DMS114 treated with DMSO at 0.1 percent for 48 hours (cell line): ENCODE measurements around the gene CPB1.
"Not testable (repeated sequence)": the region's sequence is repeated elsewhere in the genome, so short reads cannot be mapped to it uniquely, and the experiment has no call there.

Experiments
- DNase-seq: peaks from one replicate; lab custom pipeline; 2025; ENCODE audit not compliant: unreplicated experiment; lab: John Stamatoyannopoulos, UW

CPB1 gene

GRCh38 chr3:148827585-148827984, at the start of gene CPB1:
Gene CPB1, plus strand, starts transcription at chr3:148827811. Its CDS starts 13 bp downstream, at chr3:148827824.
- DNase-seq = no peak

GRCh38 chr3:148778926-148779325, 48.7 kb upstream of the CPB1 start:
- DNase-seq = no peak

- DNase-seq = not testable (repeated sequence)
These were observed 42.6 kb upstream of the CPB1 start for GRCh38 chr3:148785026-148785425.

DNA sequence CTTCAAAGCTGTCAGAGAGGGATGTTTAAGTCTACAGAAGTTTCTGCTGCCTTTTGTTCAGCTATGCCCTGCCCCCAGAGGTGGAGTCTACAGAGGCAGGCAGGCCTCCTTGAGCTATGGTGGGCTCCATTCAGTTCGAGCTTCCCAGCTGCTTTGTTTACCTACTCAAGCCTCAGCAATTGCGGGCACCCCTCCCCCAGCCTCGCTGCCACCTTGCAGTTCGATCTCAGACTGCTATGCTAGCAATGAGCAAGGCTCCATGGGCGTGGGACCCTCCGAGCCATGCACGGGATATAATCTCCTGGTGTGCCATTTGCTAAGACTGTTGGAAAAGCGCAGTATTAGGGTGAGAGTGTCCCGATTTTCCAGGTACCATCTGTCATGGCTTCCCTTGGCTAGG, 41.5 kb upstream of the CPB1 start:
- DNase-seq = not testable (repeated sequence)

DNA sequence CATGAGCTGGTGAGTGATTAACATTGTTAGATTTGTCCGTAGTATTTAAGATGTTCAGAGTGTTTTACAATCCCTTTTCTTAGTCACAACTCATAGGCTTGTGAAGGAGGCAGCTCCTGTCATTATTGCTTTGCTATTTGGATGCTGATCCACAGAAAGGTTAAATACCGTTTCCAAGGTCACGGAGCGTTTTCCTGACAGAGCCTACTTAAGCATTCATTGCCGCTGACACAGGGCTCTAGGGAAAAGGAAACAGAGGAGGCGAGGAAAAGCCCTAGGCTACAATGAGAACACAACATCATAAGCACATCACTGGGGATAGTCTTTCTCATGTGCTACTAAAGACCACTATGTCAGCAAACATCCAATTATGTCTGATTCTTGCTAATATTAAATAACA, 38.5 kb upstream of the CPB1 start:
- DNase-seq = no peak

GRCh38 chr3:148789906-148790305, 37.7 kb upstream of the CPB1 start:
- DNase-seq = no peak

DNA sequence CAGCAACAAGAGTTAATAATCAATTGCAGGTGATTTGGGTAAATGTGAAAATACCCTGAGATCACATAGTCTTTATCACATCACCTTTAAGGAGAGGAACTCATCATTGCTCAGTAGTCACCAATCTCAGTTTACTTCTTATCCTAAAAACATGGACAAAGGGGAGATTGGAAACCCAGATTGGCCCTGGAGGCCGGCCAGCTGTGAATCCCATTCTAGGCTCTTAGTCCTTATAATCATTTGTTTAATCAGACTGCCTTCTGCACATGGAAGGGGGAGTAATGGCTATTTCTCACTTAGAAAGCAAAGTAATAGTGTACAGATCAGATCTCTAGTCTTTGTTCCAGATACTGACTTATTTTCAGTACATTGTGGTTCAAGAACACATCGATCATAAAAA, 37.2 kb upstream of the CPB1 start:
- DNase-seq = no peak

DNA sequence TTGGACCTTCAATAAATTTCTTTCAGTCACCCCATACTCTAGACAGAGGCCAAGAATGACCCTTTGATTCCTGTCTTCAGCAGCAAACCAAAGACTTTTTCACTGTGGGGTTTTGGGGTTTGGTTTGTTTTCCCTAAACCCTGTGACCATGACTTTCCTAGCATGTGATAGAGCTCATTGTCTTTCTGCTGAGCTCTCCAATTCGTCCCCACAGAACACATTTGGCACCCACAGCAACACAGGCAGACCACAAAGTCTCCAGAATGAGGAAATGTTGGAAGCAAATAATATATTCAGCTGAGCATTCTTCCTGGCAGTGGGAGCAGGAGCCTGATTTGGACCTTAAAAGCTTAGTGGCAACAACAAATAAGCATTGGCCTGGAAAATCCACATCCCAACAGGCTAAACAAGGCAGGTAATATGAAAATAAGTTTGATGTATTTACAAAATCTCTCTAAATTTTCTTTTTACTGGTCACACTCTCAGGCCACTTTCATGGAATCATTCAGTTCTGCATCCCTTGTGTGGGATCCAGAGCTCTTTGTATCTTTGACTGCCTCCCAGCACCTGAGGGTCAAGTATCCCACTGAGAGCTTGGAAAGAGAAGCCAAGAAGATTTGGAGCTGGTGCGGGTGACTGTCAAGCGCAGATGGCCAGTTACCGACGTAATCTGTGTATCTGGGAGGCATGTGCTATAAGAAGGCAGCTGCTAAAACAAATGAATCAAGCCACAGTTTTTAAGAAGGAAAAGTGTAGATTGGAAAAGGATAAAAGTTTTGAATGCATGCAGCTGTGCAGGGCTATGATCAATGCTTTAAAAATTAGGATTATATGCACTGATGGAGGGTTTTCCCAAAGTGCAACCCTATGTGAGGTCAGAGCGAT, 36.5 kb upstream of the CPB1 start:
- no peak for DNase-seq

- no peak for DNase-seq
These were observed 35.7 kb upstream of the CPB1 start for GRCh38 chr3:148791920-148792319.

DNA sequence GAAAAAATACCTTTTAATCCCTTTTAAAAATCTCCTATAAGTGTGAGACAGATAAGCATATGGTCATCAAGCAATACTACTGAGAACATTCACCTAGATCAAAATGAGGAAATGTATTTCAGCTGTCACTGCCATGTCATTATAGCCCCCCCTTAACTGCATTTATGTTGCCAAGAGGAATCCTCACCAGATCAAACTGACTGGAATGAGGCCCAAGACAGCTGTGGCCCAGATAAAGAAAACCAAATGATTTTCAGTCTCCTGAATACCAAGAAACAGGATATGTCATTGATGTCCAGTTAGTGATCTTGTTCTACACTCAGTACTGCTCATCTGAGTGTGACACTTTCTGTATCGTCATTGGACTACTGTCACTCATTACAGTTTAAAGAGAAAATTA, 35.1 kb upstream of the CPB1 start:
- no peak for DNase-seq

DNA sequence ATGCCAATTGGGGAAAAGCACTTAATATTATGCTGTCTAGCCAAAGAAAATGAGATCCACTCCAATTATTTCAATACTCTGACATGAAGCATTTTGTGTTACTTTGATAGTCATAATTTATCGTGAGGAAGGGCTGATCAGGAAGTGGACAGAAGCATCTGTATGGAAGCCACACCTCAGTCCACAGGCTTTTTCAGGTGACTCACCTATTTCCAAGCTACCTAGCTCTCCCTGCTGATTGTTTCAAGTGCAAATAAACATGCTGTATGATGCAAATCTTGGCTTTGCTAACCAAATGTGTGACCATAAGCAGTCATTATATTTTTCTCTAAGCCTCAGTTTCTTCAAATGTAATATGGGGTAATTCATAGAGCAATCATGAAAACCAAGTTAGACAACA, 30.8 kb upstream of the CPB1 start:
- no peak for DNase-seq

DNA sequence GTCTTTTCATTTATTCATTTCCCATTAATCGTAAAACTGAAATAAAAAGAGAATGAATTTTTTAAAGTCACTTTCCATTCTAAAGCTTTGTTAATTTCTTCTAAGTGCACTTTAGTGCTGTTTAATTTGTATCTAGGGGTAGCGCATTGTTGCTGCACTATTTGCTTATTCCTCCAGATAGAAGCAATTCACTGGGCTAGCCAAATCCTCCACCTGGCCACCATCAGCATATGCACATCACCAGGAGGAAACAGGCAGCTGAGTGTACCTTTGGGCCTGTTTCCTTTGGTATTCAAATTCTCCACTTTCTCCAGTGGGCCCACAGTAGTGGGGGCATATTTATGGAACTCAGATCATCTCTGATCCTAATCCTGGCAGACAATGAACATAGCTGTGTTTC, 29.8 kb upstream of the CPB1 start:
- no peak for DNase-seq

- DNase-seq = no peak
These were observed 27.2 kb upstream of the CPB1 start for GRCh38 chr3:148800414-148800813.

GRCh38 chr3:148809835-148810234, 17.8 kb upstream of the CPB1 start:
- DNase-seq = no peak

GRCh38 chr3:148815316-148816110, 12.1 kb upstream of the CPB1 start:
- no peak for DNase-seq

GRCh38 chr3:148816427-148816826, 11.2 kb upstream of the CPB1 start:
- no peak for DNase-seq

DNA sequence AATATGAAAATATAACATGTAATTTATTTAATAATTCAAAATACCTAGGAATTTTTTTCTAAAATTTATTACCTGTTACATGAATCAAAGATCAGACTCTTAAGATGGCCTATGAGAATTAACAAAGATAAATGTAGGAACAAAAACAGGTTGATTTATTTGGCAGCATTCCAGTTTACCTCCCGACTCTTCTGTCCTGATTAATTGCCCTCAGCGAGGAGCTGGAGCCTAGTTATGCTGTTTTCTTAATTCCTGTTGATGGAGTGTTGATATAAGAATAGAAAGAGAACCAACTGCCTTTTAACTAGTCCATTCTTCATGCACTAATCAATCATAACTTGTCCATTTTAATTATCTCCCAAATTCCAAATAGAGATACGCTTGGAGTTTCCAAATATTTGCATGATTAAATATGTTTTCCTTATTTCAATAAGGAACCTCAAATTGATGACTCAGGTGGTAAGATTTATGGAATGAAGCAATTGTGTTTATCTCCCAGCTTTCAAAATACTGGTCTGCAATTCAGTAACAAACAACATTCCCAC, 10.6 kb upstream of the CPB1 start:
- no peak for DNase-seq

- DNase-seq = no peak
These were observed 7.0 kb upstream of the CPB1 start for GRCh38 chr3:148820361-148821245.

- no peak for DNase-seq
These were observed 4.6 kb upstream of the CPB1 start for GRCh38 chr3:148823026-148823425.

DNA sequence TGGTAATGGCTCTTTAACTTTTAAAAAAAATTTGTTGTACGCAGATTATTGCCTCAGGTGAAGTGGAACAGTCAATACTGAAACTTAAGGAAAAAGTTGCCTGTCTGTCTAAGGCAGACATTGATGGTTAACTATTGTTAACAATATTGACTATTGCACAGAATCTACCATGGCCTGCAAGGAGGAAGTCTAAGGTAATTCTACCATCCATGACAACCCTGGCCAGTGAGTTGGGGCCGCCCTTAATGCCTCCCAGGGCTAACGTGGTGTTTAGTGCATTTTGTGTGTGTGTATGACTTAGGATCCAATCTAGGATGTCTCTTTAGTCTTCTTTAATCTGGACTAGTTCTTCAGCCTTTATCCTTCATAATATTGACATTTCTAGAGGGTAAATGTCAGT, 2.1 kb upstream of the CPB1 start:
- DNase-seq = no peak

GRCh38 chr3:148828136-148828690, 602 bp downstream of the CPB1 start:
- no peak for DNase-seq
